Spleen (tissue), 7 donors: ENCODE results near the gene HECW1.

Experiments
- POLR2AphosphoS5 ChIP-seq, 3 donors: sonication (generic); formaldehyde crosslinking; IDR thresholded peaks; one replicate each; pipeline ENCODE4 v1.5.1; 2017; ENCODE audit warnings: antibody characterized with exemption in 3 of 3
- TF ChIP-seq, protein P1 (sequence below), 11 experiments: fragments of 200-600 bp in 7 of 11; fragments of 450-650 bp in 4 of 11; sonication (generic) in 4 of 11; IDR thresholded peaks in 8 of 11; conservative IDR thresholded peaks in 3 of 11; 1 replicate in 7 of 11; 2 replicates in 4 of 11; pipeline versions ENCODE4 v1.4.0 to v1.8.0; 2016 to 2021; ENCODE audit warnings: antibody characterized with exemption in 11 of 11, inconsistent platforms in 4 of 11, mild to moderate bottlenecking in 1 of 11
- donor health status: DM: no; HTN: no; CAD: no; lungs with moderate emphysema.
- donor health status: DM: no; HTN: no; CAD: no.
- donor health status: DM: no; HTN: no; CAD: no.

GRCh38 chr7:43475983-43476382, 363.5 kb downstream of the HECW1 start:
- TF ChIP-seq, protein P1, sequence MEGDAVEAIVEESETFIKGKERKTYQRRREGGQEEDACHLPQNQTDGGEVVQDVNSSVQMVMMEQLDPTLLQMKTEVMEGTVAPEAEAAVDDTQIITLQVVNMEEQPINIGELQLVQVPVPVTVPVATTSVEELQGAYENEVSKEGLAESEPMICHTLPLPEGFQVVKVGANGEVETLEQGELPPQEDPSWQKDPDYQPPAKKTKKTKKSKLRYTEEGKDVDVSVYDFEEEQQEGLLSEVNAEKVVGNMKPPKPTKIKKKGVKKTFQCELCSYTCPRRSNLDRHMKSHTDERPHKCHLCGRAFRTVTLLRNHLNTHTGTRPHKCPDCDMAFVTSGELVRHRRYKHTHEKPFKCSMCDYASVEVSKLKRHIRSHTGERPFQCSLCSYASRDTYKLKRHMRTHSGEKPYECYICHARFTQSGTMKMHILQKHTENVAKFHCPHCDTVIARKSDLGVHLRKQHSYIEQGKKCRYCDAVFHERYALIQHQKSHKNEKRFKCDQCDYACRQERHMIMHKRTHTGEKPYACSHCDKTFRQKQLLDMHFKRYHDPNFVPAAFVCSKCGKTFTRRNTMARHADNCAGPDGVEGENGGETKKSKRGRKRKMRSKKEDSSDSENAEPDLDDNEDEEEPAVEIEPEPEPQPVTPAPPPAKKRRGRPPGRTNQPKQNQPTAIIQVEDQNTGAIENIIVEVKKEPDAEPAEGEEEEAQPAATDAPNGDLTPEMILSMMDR (IDR thresholded peaks at IDR 0.05 in 8 of 11, conservative IDR thresholded peaks at IDR 0.05 in 3 of 11), result no peak
- no peak for TF ChIP-seq POLR2AphosphoS5 (IDR thresholded peaks at IDR 0.05)
